ENCODE measurements around the gene WNT3. TPM values are rescaled to one million over a fixed set of nuclear protein-coding genes. Genes with fewer than 3 reads are reported as not detected.

WNT3 gene
- total RNA-seq, 1 experiment from 2014 or later, result not detected

DNA sequence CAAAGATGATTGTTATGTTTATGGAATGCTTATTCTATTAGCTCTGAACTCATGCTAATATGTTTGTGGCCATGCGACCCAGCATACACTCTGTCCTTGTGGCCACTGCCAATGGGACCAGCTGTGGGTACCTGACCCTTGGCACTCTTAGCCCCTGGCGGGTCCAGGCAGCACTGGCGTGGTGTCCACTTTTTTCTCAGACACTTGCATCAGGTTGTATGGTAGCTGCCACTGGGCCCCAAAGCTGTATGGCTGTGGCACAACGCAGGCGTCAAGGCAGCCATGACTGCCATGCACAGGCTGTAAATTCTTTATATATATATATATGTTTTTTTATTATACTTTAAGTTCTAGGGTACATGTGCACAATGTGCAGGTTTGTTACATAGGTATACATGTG lies 20.7 kb upstream of the WNT3 start:
- DNase-seq (ENCODE audit: low spot score), result no peak

DNA sequence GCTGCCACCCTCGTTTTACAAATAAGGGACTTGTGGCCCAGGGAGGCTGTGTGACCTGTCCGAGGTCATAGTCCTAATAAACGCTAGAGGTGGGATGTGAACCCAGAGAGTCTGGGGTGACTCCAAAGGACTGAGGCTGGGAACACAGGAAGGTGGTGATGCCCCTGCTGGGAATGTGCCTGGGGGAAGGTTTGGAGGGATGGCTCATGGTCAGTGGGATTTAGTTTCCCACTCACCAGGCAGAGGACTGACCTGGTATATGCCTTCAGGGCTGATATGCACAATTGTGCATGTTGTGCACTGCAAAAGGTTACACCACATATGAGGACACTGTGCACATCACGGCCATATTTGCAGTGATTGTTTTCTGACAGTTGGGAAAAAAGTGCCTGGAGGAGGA lies 19.0 kb upstream of the WNT3 start:
- in situ Hi-C loops (cut with HindIII; ENCODE audit: low sequenced_read_pairs), result no loop called here
- DNase-seq (ENCODE audit: low spot score), result no peak

More for the DNA sequence above, 20.7 kb upstream of the WNT3 start:
- in situ Hi-C loops (cut with HindIII; ENCODE audit: low sequenced_read_pairs), result no loop called here

DNA sequence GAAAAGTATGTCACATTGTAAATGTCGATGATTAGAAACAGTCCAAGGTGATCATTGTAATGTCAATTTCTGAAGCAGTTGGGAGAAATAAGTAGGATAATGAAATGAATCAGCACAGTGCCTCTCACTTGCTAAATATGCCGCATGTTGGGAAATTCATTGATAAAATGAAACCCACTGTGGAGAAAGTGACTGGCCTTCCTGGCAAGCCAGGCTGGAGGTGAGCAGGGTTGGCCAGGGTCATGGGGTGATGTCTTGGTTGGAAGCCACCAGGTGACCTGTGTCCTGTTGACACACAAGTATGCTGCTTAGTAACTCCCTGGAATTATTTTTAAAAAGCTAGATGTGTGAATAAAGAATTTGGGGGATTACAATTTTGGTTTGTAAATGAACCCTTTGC lies 18.0 kb upstream of the WNT3 start:
- in situ Hi-C loops (cut with HindIII; ENCODE audit: low sequenced_read_pairs), result no loop called here

DNA sequence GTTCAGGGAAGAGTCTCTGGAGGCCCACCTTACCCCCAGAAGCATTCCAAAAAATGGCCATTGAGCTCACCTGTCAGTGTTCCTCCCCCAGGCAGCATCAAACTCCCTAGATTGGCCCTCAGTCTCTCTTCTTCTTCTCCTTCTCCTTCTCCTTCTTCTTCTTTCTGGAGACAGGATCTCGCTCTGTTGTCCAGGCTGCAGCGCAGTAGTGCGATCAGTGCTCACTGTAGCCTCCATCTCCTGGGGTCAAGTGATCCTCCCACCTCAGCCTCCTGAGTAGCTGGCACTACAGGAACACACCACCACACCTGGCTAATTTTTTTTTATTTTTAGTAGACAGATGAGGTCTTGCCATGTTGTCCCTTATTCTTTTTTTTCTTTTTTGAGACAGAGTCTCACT lies 16.4 kb upstream of the WNT3 start:
- DNase-seq (ENCODE audit: low spot score), result no peak
- in situ Hi-C loops (cut with HindIII; ENCODE audit: low sequenced_read_pairs), result no loop called here

More for the DNA sequence above, 18.0 kb upstream of the WNT3 start:
- no peak for DNase-seq (ENCODE audit: low spot score)

DNA sequence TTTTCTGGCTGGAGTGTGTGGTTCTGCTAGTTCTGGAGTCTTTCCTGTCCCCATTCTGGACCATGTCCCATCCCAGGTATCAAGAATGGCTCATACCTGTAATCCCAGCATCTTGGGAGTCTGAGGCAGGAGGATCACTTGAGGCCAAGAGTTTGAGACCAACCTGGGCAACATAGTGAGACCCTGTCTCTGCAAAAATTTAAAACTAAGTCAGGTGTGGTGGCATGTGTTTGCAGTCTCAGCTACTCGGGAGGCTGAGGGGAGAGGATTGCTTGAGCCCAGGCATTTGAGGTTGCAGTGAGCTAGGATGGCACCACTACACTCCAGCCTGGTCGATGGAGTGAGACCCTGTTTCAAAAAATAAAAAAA lies 15.3 kb upstream of the WNT3 start:
- no peak for DNase-seq (ENCODE audit: low spot score)
- in situ Hi-C loops (cut with HindIII; ENCODE audit: low sequenced_read_pairs), result no loop called here

DNA sequence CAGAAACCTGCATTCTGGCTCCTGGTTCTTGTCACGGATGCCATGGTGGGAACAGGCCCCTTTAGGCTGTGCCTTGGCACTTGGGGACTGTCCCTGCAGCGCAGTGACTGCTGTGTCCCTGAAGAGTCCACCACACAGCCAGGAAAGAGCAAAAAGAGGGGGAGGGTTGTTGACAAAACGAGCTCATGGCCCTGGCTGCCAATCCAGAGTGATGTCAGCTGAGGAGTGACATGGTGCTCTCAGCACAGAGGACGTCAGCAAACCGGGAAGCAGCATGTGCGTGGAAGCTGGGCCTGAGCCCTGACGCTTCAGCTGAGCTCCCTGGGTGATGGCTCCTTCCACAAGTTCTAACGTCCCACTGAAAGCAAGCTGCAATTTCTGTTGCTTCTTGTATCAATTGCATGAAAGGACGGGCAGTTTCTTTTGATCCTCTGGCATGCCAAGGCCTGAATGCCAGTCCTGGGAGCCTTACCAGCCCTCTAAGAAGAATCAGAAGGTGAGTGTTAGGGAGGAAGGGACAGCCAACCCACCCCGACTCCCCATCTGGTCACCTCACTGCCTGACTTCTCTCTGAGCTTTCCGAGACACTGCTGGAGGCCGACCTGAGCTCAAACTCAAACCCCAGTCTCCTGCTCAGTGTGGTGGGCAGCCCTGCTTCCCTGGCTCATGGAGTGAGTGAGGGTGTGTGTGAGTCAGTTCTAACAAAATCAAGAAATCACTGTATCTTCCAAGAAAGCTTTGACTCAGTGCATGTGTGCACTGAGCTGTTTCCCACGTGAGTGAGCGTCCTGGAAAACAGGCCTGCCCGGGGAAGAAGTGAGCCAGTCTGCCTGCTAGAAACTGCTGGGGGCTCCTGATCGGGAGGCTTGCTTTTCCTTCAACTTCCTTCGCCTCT lies 14.7 kb upstream of the WNT3 start:
- in situ Hi-C loops (cut with HindIII; ENCODE audit: low sequenced_read_pairs), result no loop called here
- peak; percentile 37 for DNase-seq (ENCODE audit: low spot score)

DNA sequence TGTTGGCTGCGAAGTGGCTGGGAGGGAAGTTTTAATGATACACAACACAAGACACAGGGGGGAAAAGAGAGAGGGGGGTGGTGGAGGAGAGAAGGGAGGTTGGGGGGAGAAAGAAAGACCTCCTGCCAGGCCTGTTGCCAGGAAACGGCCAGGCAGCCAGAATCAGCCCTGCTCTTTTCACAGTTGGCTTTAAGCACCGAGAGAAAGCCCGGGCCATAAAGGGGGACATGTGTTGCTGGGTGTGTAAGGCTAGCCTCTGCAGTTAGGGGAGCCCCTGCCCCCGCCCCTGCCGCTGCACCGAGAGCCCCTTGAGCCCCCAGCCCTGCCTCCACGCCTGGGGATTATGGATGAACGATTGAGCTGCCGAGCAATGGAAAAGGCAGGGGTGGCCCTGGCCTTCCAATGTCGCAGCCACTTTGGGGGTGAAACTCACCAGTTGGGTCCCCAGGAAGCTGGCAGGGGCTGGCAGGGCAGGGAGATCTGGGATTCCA lies 13.9 kb upstream of the WNT3 start:
- in situ Hi-C loops (cut with HindIII; ENCODE audit: low sequenced_read_pairs), result no loop called here
- DNase-seq (ENCODE audit: low spot score), result peak; percentile 12

DNA sequence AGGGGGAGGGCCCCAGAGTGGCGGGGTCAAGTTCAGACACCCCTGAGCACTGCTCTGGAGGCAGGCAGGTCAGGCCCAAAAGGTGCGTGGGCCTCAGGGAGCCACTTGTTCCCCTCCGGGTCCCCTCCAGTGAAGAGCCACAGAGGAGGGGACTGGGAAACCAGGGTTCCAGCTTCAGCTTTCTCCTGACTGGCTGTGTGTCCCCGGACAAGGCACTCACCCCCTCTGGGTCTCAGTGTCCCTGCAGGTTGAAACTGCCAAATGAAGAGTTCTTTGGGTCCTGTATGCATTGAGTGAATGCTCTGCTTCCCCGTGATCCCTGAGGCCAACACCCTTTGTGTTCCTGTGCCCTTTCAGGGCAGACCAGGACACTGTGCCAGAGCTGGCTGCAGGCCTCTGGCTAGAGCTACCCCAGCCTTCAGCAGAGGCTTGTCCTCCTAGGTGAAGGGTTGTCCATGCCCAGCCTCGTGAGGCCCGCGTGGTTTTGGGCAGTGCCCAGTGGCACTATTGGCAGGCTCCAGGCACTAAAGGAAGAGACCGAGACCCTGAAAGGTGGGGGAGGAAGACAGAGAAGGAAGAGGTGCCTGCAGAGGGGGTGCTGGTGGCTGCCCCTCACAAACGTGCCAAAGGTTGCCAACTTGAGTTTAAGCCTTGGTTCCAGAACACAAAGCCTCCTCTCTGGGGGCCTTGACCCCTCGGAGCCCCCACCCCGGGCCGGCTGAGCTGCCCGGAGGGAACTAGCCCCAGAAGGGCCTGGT lies 13.3 kb upstream of the WNT3 start:
- DNase-seq (ENCODE audit: low spot score), result no peak
- in situ Hi-C loops (cut with HindIII; ENCODE audit: low sequenced_read_pairs), result no loop called here

DNA sequence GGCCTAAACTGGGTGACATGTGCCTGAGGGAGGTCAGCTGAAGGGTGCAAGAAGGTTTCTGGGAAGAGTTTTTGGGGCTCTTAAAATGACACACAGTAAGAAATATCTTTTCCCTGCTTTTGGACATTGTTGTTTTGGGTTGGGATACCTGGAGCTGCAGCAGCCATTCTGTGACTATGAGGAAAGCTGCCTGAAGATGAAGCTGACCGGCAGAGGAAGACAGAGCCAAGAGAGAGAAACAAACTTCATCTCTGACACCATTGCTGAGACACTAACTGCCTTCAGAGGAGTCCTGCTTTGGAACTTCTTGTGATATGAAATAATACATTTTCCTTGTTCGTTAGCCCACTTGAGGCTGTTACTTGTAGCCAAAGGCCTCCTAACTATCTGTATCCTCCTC lies 8.8 kb upstream of the WNT3 start:
- DNase-seq (ENCODE audit: low spot score), result no peak
- in situ Hi-C loops (cut with HindIII; ENCODE audit: low sequenced_read_pairs), result no loop called here

DNA sequence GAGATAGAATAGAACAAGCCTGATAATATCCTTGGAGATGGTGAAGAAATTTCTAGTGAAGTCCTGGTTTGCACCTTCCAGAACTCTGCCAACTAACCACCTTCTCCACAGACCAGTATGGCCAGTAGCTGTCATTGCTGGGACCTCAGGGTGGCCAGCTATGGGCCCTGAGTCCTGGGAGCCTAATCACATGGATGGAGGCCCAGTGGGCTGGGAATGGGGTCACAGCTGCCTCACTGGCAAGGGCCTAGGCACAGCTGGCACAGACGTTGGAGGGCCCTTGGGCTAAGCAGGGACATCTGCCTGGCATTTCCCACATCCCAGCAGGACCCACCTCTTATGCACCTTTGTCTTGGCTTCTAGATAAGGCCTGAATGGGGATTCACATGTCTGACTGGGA lies 7.6 kb upstream of the WNT3 start:
- no peak for DNase-seq (ENCODE audit: low spot score)
- in situ Hi-C loops (cut with HindIII; ENCODE audit: low sequenced_read_pairs), result no loop called here

DNA sequence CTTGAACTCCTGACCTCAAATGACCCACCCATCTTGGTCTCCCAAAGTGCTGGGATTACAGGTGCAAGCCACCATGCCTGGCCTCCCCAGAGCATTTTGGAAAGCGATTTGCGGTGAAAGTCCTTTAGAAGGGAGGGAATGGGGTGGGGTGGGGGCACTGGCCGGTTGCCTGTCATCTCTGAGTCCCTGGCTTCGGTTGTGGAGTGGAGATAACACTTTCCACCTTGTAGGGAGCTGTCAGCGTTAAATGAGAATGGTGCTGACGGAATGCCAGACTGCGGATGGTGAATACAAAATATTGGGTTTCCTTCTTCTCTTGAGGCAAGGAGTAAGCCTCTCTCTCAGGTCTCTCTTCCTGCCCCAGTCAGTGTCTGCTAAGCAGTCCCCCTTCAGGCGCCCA lies 5.2 kb upstream of the WNT3 start:
- in situ Hi-C loops (cut with HindIII; ENCODE audit: low sequenced_read_pairs), result no loop called here
- no peak for DNase-seq (ENCODE audit: low spot score)

DNA sequence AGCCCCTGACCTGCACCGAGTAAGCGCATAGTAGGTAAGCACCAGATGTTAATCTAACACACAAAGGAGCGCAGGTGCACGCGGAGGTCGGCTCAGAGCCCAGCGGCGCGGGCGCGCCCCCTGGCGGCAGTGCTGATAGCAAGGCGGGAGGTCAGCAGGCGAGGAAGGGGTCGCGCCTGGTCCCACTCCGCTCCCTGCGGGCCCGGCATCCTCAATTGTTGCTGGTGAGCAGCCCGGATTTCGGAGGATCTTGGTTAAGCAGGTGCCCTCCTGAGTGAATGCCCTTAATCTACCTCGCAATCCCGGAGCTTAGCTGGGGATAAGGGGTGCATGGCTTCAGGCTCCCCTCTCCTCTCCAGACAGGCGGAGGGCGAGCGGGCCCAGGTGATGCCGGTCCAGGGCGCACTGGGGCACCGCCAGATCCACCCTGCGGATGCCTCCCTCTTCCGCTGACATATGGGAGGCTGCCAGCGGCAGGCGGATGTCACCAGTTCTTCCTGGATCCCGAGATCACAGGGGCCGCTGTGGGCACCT lies 4.0 kb upstream of the WNT3 start:
- in situ Hi-C loops (cut with HindIII; ENCODE audit: low sequenced_read_pairs), result no loop called here
- DNase-seq (ENCODE audit: low spot score), result no peak

DNA sequence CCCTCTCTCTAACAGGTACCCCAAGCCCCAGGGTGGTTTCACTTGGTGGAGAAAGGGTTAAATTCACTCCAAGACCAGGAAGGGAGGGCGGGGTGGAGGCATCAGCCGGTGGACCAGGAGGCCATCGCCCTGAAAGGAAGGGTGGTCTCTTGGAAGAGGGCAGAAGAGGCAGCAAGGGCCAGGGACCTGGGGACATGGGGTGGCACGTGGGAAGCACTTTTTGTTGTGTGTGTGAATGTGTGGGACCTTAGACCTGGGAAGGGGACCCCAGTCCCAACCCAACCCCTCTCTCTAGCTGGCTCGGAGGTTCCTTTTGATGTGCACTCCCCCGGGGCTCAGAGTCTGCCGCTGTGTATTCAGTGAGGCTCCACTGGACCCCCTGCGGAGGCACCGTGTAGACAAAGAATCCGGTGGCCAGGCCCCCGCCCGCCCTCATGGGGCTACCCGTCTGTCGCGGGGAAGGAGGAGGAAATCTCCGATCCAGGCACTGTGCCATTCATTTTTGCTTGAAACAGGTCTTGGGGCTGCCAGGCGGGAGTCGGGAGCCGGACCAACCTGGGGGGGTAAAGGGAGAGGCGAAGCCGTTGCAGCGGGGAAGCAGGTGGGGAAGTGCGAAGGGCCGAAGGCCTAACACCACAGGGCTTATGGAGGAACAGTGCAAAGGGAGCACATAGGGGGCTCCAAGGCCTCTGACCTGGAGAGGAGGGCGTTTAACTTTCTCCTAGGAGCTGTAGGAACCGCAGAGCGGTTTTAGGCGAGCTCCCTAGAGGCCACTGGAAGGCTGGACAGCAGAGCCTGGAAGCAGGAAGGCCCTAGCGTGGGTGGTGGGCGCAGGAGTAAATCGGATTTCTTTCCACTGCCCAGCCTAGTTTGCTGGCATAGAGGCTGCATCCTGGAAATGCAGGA lies 3.2 kb upstream of the WNT3 start:
- in situ Hi-C loops (cut with HindIII; ENCODE audit: low sequenced_read_pairs), result no loop called here
- DNase-seq (ENCODE audit: low spot score), result no peak

DNA sequence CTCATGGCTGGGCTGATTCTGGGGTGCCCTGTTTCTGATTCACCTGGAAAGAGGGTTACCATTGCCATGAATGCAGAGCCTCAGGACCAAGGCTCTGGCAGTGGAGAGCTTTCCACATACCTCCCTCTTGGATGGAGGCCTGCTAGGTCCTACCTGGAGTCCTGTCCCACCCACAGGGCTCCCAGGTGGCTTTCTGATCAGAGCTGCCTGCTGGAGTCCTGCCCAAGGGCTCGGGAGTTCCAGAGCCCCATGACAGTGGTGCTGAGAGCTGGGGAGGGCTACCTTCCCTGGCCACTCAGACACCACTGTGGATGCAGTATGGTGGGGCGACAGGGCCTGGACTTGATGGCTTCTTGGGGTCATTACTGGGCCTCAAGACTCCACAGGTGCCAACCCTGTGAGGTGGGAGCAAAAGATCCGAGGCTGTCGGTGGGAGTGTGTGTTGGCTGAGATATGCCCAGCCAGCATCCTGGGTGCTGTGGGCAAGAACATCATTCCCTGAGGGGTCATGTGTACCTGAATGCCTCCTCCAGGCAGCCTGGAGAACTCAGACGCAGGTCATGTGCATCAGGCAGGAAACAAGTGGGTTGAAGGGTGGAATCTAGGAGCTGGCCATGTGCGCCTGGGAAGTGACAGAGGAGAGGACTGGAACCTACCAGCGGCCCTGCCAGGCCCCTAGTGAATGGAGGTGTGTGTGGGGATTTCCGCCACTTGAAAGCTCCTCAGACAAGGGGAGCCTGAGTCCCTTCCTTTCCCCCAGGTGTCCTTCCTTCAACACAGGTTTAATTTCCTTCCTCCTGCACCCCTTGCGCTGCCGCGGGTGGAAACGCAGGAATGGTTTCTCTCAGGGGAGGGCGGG lies 2.3 kb upstream of the WNT3 start:
- in situ Hi-C loops (cut with HindIII; ENCODE audit: low sequenced_read_pairs), result no loop called here

DNA sequence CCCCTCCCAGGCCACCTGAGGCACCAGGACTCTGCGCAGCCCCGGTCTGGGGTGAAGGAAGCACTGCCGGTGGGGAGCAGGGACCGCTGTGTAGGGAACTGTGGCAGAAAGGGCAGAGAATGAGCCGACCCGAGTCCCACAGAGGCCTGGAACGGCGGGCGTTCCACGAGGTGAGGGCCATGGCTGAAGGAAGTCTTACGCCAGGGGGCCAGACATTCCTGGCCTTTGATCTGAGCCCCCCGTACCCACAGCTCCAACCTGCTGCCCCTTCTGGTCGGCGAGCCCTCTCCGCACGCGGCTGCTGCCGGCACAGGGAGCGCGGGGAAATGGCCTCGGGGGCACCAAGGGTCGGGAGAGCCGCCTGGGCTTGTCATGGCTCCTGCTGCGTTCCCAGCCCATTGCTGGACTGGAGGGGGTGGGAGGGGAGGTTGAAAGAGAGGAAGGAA lies 1.4 kb upstream of the WNT3 start:
- DNase-seq (ENCODE audit: low spot score), result no peak
- in situ Hi-C loops (cut with HindIII; ENCODE audit: low sequenced_read_pairs), result no loop called here

More for the DNA sequence above, 2.3 kb upstream of the WNT3 start:
- DNase-seq (ENCODE audit: low spot score), result no peak

DNA sequence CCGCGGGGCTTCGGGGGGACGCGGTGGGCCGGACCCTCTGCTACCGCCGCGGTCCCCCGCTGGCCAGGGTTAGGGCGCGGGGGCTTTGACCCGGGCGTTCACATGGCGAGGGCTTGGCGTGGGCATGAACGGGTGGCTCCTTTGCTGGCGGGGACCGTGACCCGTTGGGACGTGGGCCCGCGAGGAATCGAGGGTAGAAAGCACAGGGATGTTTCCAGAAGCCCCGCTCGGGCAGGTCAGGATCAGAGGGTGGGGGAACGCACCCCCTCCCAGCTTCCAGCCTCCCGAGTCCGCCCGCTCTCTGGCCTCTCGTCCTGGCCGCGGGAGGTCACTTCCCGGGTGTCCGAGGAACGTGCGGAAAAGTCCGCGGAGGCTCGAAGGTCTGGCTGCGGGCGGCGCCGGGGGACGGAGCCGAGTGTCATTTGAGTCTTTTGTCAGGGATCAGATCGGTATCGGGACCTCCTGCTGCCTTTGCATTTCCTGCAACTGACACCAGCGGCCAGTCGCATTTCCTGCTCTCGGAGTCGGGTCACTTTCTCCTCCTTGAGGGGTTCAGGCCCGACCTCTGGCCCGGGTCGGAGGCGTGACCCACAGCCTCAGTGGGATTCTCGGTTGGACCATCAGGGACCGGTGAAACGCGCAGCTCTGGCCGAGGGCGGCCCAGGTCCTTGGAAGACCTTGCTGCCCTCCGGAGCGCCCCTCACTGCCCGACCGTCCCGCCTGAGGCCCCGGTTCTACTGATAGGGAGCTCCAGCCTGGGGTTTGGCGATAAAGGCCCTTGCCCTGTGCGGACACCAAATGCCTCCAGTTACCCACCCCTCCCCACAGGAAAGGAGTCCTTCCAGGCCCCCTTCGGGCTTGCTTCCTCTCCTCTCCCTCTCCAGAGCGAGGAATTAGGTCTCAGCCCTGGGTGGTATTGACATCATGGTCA lies 702 bp upstream of the WNT3 start:
- no peak for DNase-seq (ENCODE audit: low spot score)
- in situ Hi-C loops (cut with HindIII; ENCODE audit: low sequenced_read_pairs), result no loop called here

DNA sequence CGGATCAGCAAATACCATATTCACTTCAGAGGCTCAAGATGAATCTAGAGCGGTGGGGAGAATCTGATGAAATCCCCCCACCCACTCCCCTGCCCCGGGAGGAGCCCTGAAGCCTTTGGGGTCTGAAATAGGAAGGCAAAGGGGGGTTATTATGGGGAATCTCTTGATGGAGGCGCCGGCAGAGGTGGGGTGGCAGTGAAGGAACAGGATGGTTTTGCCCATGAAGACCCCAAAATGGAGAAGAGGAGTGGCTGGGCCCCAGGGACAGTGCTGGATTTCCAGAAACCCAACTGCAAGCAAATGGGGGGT lies 637 bp downstream of the WNT3 start:
- no peak for DNase-seq (ENCODE audit: low spot score)
- in situ Hi-C loops (cut with HindIII; ENCODE audit: low sequenced_read_pairs), result no loop called here
